ENCODE data around the gene SPIRE1.

SPIRE1 gene

DNA sequence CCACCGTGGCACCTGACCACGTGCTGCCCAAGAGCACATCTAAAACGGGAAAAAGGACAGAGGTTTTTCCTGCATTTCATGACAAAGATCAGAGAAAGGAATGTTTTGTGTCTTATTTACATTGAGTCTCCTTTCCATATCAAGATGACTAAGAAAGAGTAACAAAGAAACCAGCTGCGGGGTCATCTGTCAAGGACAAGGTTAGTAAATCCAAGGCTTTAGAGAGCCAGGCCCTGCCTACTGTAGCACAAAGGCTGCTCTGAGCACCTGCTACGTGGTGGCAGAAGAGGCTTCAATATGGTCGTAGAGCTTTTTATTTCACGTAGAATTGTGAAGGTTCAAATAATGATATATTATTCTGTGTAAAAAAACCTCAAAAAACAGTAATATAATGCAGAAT lies 199.1 kb downstream of the SPIRE1 start:
- TF ChIP-seq TEAD4 (IDR thresholded peaks at IDR 0.05) (no peak), YY1 (IDR thresholded peaks at IDR 0.05; ENCODE audit: low read depth) (no peak), CEBPB (IDR thresholded peaks at IDR 0.05) (no peak), TCF12 (IDR thresholded peaks at IDR 0.05; ENCODE audit: low read depth) (no peak), EP300 (IDR thresholded peaks at IDR 0.05; ENCODE audit: borderline replicate concordance) (no peak), TAF1 (IDR thresholded peaks at IDR 0.05; ENCODE audit: low read depth) (no peak), ZBTB7A (IDR thresholded peaks at IDR 0.05; ENCODE audit: low read depth) (no peak), NFIC (IDR thresholded peaks at IDR 0.05) (no peak), FOXM1 (IDR thresholded peaks at IDR 0.05; ENCODE audit: borderline replicate concordance, low read depth) (no peak), RAD21 (IDR thresholded peaks at IDR 0.05; ENCODE audit: low read depth) (no peak), CREB1 (IDR thresholded peaks at IDR 0.05; ENCODE audit: low read depth) (no peak), EGR1 (IDR thresholded peaks at IDR 0.05) (no peak)
- TF ChIP-seq, protein P1, sequence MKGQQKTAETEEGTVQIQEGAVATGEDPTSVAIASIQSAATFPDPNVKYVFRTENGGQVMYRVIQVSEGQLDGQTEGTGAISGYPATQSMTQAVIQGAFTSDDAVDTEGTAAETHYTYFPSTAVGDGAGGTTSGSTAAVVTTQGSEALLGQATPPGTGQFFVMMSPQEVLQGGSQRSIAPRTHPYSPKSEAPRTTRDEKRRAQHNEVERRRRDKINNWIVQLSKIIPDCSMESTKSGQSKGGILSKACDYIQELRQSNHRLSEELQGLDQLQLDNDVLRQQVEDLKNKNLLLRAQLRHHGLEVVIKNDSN (IDR thresholded peaks at IDR 0.05) = no peak
- TF ChIP-seq, protein P2, sequence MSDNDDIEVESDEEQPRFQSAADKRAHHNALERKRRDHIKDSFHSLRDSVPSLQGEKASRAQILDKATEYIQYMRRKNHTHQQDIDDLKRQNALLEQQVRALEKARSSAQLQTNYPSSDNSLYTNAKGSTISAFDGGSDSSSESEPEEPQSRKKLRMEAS (IDR thresholded peaks at IDR 0.05) = no peak
- TF ChIP-seq, protein P3, sequence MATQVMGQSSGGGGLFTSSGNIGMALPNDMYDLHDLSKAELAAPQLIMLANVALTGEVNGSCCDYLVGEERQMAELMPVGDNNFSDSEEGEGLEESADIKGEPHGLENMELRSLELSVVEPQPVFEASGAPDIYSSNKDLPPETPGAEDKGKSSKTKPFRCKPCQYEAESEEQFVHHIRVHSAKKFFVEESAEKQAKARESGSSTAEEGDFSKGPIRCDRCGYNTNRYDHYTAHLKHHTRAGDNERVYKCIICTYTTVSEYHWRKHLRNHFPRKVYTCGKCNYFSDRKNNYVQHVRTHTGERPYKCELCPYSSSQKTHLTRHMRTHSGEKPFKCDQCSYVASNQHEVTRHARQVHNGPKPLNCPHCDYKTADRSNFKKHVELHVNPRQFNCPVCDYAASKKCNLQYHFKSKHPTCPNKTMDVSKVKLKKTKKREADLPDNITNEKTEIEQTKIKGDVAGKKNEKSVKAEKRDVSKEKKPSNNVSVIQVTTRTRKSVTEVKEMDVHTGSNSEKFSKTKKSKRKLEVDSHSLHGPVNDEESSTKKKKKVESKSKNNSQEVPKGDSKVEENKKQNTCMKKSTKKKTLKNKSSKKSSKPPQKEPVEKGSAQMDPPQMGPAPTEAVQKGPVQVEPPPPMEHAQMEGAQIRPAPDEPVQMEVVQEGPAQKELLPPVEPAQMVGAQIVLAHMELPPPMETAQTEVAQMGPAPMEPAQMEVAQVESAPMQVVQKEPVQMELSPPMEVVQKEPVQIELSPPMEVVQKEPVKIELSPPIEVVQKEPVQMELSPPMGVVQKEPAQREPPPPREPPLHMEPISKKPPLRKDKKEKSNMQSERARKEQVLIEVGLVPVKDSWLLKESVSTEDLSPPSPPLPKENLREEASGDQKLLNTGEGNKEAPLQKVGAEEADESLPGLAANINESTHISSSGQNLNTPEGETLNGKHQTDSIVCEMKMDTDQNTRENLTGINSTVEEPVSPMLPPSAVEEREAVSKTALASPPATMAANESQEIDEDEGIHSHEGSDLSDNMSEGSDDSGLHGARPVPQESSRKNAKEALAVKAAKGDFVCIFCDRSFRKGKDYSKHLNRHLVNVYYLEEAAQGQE (IDR thresholded peaks at IDR 0.05; ENCODE audit: low read depth) = no peak

DNA sequence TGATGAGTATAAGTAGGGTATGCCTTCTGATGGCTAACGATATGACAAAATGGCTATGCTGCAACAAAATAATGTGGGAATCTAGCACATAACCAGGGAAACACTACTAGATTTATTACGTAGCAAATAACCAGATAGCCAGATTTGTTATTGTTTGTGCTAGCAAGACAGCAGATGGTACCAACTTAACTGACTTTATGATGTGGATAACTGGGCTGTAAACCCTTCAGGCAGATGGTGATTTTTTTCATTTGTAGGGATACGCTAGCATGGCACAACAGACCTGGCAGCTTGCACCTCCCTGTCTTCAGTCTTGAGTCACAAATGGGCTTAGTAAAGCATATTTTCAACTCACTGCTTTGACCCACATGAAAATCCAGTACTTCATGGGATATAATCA lies 201.5 kb downstream of the SPIRE1 start:
- TF ChIP-seq YY1 (IDR thresholded peaks at IDR 0.05; ENCODE audit: low read depth) = no peak
- TF ChIP-seq, protein P2 (IDR thresholded peaks at IDR 0.05) = no peak
- no peak for TF ChIP-seq TEAD4 (IDR thresholded peaks at IDR 0.05)
- TF ChIP-seq FOXM1 (IDR thresholded peaks at IDR 0.05; ENCODE audit: borderline replicate concordance, low read depth) = no peak
- TF ChIP-seq TAF1 (IDR thresholded peaks at IDR 0.05; ENCODE audit: low read depth) = no peak
- no peak for TF ChIP-seq ZBTB7A (IDR thresholded peaks at IDR 0.05; ENCODE audit: low read depth)
- no peak for TF ChIP-seq CREB1 (IDR thresholded peaks at IDR 0.05; ENCODE audit: low read depth)
- TF ChIP-seq RAD21 (IDR thresholded peaks at IDR 0.05; ENCODE audit: low read depth) = no peak

DNA sequence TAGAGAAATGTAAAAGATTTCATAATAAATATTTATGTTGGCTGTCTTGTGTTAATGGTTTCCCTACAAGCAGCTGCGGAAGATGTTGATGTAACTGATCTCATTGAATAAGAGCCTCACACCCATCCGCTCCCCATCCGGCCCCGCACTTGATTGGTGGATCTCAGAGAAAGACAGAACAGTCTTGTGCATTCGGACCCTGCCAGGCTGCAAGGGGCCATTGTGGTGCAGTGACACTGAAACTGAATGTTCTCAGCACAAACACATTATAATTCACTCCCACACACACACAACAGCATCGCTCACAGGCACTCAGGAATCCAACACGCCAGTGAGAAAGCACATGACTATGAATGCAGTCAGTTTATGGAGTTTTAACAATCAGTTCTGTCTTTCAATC lies 202.4 kb downstream of the SPIRE1 start:
- TF ChIP-seq CREB1 (IDR thresholded peaks at IDR 0.05; ENCODE audit: low read depth) = no peak

DNA sequence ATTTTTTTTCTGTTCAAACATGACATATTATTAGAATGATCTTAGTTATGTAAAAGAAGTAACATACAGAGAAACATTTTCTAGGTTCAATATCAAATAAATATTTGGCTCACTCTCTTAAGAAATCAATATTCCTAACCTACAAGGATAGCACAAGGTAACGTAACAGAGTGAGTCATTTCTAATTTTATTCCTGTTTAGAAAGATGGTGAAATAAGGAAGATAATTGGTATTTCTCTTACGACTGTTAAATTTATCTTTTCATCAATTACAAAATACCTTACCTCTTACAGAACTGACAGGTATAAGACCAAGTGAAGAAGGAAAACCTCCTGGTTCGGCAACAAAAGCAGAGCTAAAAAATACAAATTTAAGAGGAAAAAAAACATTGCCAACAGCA lies 205.1 kb downstream of the SPIRE1 start:
- TF ChIP-seq TAF1 (IDR thresholded peaks at IDR 0.05; ENCODE audit: low read depth) = no peak
- TF ChIP-seq NFIC (IDR thresholded peaks at IDR 0.05) = no peak
- TF ChIP-seq, protein P2 (IDR thresholded peaks at IDR 0.05) = no peak
- TF ChIP-seq RAD21 (IDR thresholded peaks at IDR 0.05; ENCODE audit: low read depth) = no peak
- TF ChIP-seq, protein P3 (IDR thresholded peaks at IDR 0.05; ENCODE audit: low read depth) = no peak
- no peak for TF ChIP-seq EP300 (IDR thresholded peaks at IDR 0.05; ENCODE audit: borderline replicate concordance)
- TF ChIP-seq TEAD4 (IDR thresholded peaks at IDR 0.05) = no peak
- no peak for TF ChIP-seq YY1 (IDR thresholded peaks at IDR 0.05; ENCODE audit: low read depth)
- no peak for TF ChIP-seq CREB1 (IDR thresholded peaks at IDR 0.05; ENCODE audit: low read depth)
- TF ChIP-seq CEBPB (IDR thresholded peaks at IDR 0.05) = no peak
- no peak for TF ChIP-seq ZBTB7A (IDR thresholded peaks at IDR 0.05; ENCODE audit: low read depth)
- TF ChIP-seq FOXM1 (IDR thresholded peaks at IDR 0.05; ENCODE audit: borderline replicate concordance, low read depth) = no peak
- TF ChIP-seq, protein P1 (IDR thresholded peaks at IDR 0.05) = no peak
- TF ChIP-seq TCF12 (IDR thresholded peaks at IDR 0.05; ENCODE audit: low read depth) = no peak
- no peak for TF ChIP-seq EGR1 (IDR thresholded peaks at IDR 0.05)

DNA sequence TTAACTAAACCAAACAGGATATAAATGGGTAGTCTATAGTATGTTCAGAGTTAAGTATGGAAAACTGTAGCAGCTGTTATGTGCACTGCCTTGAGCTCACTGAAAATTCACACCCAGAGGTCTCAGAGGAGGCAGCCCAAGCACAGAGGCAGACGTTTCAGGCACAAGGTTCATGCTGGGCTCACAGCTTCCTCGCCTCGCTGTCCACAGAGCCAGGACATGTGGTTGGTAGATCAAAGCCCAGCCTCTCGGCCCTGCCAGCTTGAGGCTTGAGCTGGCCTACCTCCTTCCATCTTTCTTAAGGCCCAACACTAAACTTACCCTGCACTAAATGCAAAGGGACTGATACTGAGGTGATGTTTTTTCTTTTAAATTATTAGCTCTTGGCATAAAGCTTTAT lies 206.5 kb downstream of the SPIRE1 start:
- TF ChIP-seq, protein P3 (IDR thresholded peaks at IDR 0.05; ENCODE audit: low read depth) = no peak
- TF ChIP-seq TEAD4 (IDR thresholded peaks at IDR 0.05) = no peak
- no peak for TF ChIP-seq CREB1 (IDR thresholded peaks at IDR 0.05; ENCODE audit: low read depth)
- no peak for TF ChIP-seq NFIC (IDR thresholded peaks at IDR 0.05)

Measured in Ishikawa (cell line).